Measurements from ENCODE around the gene LRP10.

The LRP10 gene

GRCh38 chr14:22915886-22916521, 44.5 kb downstream of the LRP10 start:
- Histone ChIP-seq H3K27ac (ENCODE audit: insufficient read depth, low read depth, low read length, poor library complexity, severe bottlenecking) (no peak overlapping the region), H3K4me1 (ENCODE audit: control insufficient read depth, insufficient read depth, low read length) (peaks cover 8% of the 10 kb centered on the region), H3K4me3 (ENCODE audit: insufficient read depth, low read depth, low read length) (no peak overlapping the region), H3K27me3 (ENCODE audit: control insufficient read depth, insufficient read depth, low read length, poor library complexity, severe bottlenecking) (no peaks in the 10 kb centered on the region), H3K36me3 (ENCODE audit: control insufficient read depth, insufficient read depth, low read length) (peaks cover 10% of the 10 kb centered on the region), H3K9me3 (ENCODE audit: control insufficient read depth, low read length) (no peaks in the 10 kb centered on the region)
- 92 to 93% methylated on average over 8 of the region's 8 CpGs for WGBS, 2 experiments

GRCh38 chr14:22918804-22919600, 47.5 kb downstream of the LRP10 start, which contains the start of gene RBM23:
Gene RBM23, minus strand, starts transcription at chr14:22919149.
- peak within 1 kb of the TSS; percentile 53 for H3K4me3 ChIP-seq (ENCODE audit: insufficient read depth, low read depth, low read length)
- peak within 1 kb of the TSS; percentile 98 for H3K27ac ChIP-seq (ENCODE audit: insufficient read depth, low read depth, low read length, poor library complexity, severe bottlenecking)
- peaks cover 8% of the 10 kb centered on the region for H3K4me1 ChIP-seq (ENCODE audit: control insufficient read depth, insufficient read depth, low read length)
- no peaks in the 10 kb centered on the region for H3K27me3 ChIP-seq (ENCODE audit: control insufficient read depth, insufficient read depth, low read length, poor library complexity, severe bottlenecking)
- H3K36me3 ChIP-seq (ENCODE audit: control insufficient read depth, insufficient read depth, low read length): peaks cover 31% of the 10 kb centered on the region
- no peaks in the 10 kb centered on the region for H3K9me3 ChIP-seq (ENCODE audit: control insufficient read depth, low read length)
- WGBS, 2 experiments: 0% methylated on average over 46 of the region's 46 CpGs

GRCh38 chr14:22919601-22919921, 48.0 kb downstream of the LRP10 start:
- Histone ChIP-seq H3K9me3 (ENCODE audit: control insufficient read depth, low read length) (no peaks in the 10 kb centered on the region), H3K27ac (ENCODE audit: insufficient read depth, low read depth, low read length, poor library complexity, severe bottlenecking) (peak overlapping the region; percentile 61), H3K4me1 (ENCODE audit: control insufficient read depth, insufficient read depth, low read length) (peaks cover 8% of the 10 kb centered on the region), H3K36me3 (ENCODE audit: control insufficient read depth, insufficient read depth, low read length) (peaks cover 36% of the 10 kb centered on the region), H3K27me3 (ENCODE audit: control insufficient read depth, insufficient read depth, low read length, poor library complexity, severe bottlenecking) (no peaks in the 10 kb centered on the region), H3K4me3 (ENCODE audit: insufficient read depth, low read depth, low read length) (peak overlapping the region; percentile 31)
- WGBS, 2 experiments: 22 to 25% methylated on average over 10 of the region's 10 CpGs

GRCh38 chr14:22920697-22921096, 49.2 kb downstream of the LRP10 start:
- no peaks in the 10 kb centered on the region for H3K9me3 ChIP-seq (ENCODE audit: control insufficient read depth, low read length)
- peaks cover 8% of the 10 kb centered on the region for H3K4me1 ChIP-seq (ENCODE audit: control insufficient read depth, insufficient read depth, low read length)
- H3K36me3 ChIP-seq (ENCODE audit: control insufficient read depth, insufficient read depth, low read length): peaks cover 46% of the 10 kb centered on the region
- H3K27me3 ChIP-seq (ENCODE audit: control insufficient read depth, insufficient read depth, low read length, poor library complexity, severe bottlenecking): no peaks in the 10 kb centered on the region
- no peak overlapping the region for H3K27ac ChIP-seq (ENCODE audit: insufficient read depth, low read depth, low read length, poor library complexity, severe bottlenecking)
- no peak overlapping the region for H3K4me3 ChIP-seq (ENCODE audit: insufficient read depth, low read depth, low read length)
- WGBS, 2 experiments: 94 to 100% methylated on average over 6 of the region's 6 CpGs

- 94 to 99% methylated on average over 2 of the region's 2 CpGs for WGBS, 2 experiments
- no peaks in the 10 kb centered on the region for H3K9me3 ChIP-seq (ENCODE audit: control insufficient read depth, low read length)
- H3K27me3 ChIP-seq (ENCODE audit: control insufficient read depth, insufficient read depth, low read length, poor library complexity, severe bottlenecking): no peaks in the 10 kb centered on the region
- H3K27ac ChIP-seq (ENCODE audit: insufficient read depth, low read depth, low read length, poor library complexity, severe bottlenecking): no peak overlapping the region
- H3K4me3 ChIP-seq (ENCODE audit: insufficient read depth, low read depth, low read length): no peak overlapping the region
- H3K4me1 ChIP-seq (ENCODE audit: control insufficient read depth, insufficient read depth, low read length): peaks cover 6% of the 10 kb centered on the region
- peaks cover 50% of the 10 kb centered on the region for H3K36me3 ChIP-seq (ENCODE audit: control insufficient read depth, insufficient read depth, low read length)
These were observed 50.8 kb downstream of the LRP10 start for GRCh38 chr14:22922294-22922693.

GRCh38 chr14:22923746-22924145, 52.2 kb downstream of the LRP10 start:
- Histone ChIP-seq H3K4me3 (ENCODE audit: insufficient read depth, low read depth, low read length) (no peak overlapping the region), H3K36me3 (ENCODE audit: control insufficient read depth, insufficient read depth, low read length) (peaks cover 52% of the 10 kb centered on the region), H3K4me1 (ENCODE audit: control insufficient read depth, insufficient read depth, low read length) (no peaks in the 10 kb centered on the region), H3K27ac (ENCODE audit: insufficient read depth, low read depth, low read length, poor library complexity, severe bottlenecking) (no peak overlapping the region), H3K9me3 (ENCODE audit: control insufficient read depth, low read length) (no peaks in the 10 kb centered on the region), H3K27me3 (ENCODE audit: control insufficient read depth, insufficient read depth, low read length, poor library complexity, severe bottlenecking) (no peaks in the 10 kb centered on the region)
- WGBS, 2 experiments: 94% methylated on average over 5 of the region's 5 CpGs

- H3K27ac ChIP-seq (ENCODE audit: insufficient read depth, low read depth, low read length, poor library complexity, severe bottlenecking): no peak overlapping the region
- no peaks in the 10 kb centered on the region for H3K9me3 ChIP-seq (ENCODE audit: control insufficient read depth, low read length)
- H3K4me3 ChIP-seq (ENCODE audit: insufficient read depth, low read depth, low read length): no peak overlapping the region
- H3K36me3 ChIP-seq (ENCODE audit: control insufficient read depth, insufficient read depth, low read length): peaks cover 47% of the 10 kb centered on the region
- WGBS, 2 experiments: 95 to 97% methylated on average over 8 of the region's 8 CpGs
- H3K27me3 ChIP-seq (ENCODE audit: control insufficient read depth, insufficient read depth, low read length, poor library complexity, severe bottlenecking): no peaks in the 10 kb centered on the region
- H3K4me1 ChIP-seq (ENCODE audit: control insufficient read depth, insufficient read depth, low read length): peaks cover 4% of the 10 kb centered on the region
These were observed 54.0 kb downstream of the LRP10 start for GRCh38 chr14:22925513-22925912.

GRCh38 chr14:22926316-22926715, 54.8 kb downstream of the LRP10 start:
- Histone ChIP-seq H3K4me1 (ENCODE audit: control insufficient read depth, insufficient read depth, low read length) (peaks cover 4% of the 10 kb centered on the region), H3K4me3 (ENCODE audit: insufficient read depth, low read depth, low read length) (no peak overlapping the region), H3K27me3 (ENCODE audit: control insufficient read depth, insufficient read depth, low read length, poor library complexity, severe bottlenecking) (no peaks in the 10 kb centered on the region), H3K27ac (ENCODE audit: insufficient read depth, low read depth, low read length, poor library complexity, severe bottlenecking) (no peak overlapping the region), H3K9me3 (ENCODE audit: control insufficient read depth, low read length) (no peaks in the 10 kb centered on the region), H3K36me3 (ENCODE audit: control insufficient read depth, insufficient read depth, low read length) (peaks cover 42% of the 10 kb centered on the region)
- 90 to 93% methylated on average over 4 of the region's 4 CpGs for WGBS, 2 experiments

GRCh38 chr14:22928237-22929103, 56.9 kb downstream of the LRP10 start:
- Histone ChIP-seq H3K4me1 (ENCODE audit: control insufficient read depth, insufficient read depth, low read length) (peaks cover 4% of the 10 kb centered on the region), H3K27ac (ENCODE audit: insufficient read depth, low read depth, low read length, poor library complexity, severe bottlenecking) (peak overlapping the region; percentile 72)

More at GRCh38 chr14:22928237-22929103, 56.9 kb downstream of the LRP10 start:
- WGBS, 2 experiments: 32 to 35% methylated on average over 12 of the region's 12 CpGs
- Histone ChIP-seq H3K9me3 (ENCODE audit: control insufficient read depth, low read length) (no peaks in the 10 kb centered on the region), H3K36me3 (ENCODE audit: control insufficient read depth, insufficient read depth, low read length) (peaks cover 26% of the 10 kb centered on the region), H3K4me3 (ENCODE audit: insufficient read depth, low read depth, low read length) (peak overlapping the region; percentile 86), H3K27me3 (ENCODE audit: control insufficient read depth, insufficient read depth, low read length, poor library complexity, severe bottlenecking) (no peaks in the 10 kb centered on the region)
